Fibroblast of peridontal ligament (primary cell): Measurements from ENCODE around the gene ST13.
"Not testable (repeated sequence)": the region's sequence is repeated elsewhere in the genome, so short reads cannot be mapped to it uniquely, and the experiment has no call there.

Experiments
- DNase-seq: peaks from one replicate; pipeline ENCODE4 v3.0.0-alpha.2; 2010; ENCODE audit errors: extremely low read depth

ST13 gene

GRCh38 chr22:40782521-40782920, 73.9 kb downstream of the ST13 start:
- DNase-seq, result no peak

- not testable (repeated sequence) for DNase-seq
Observed at GRCh38 chr22:40781749-40782148, 74.7 kb downstream of the ST13 start.
